ENCODE measurements around the gene CD8A. TPM values are rescaled to one million over a fixed set of nuclear protein-coding genes. Genes with fewer than 3 reads are reported as not detected.

Gene CD8A
- total and polyA plus RNA-seq, 2 of the 8 experiments (the other 6 are each of a cell fraction or from before 2014, with no cell fraction given), result 0.14 to 0.39 TPM

GRCh38 chr2:86770816-86771301, 19.9 kb downstream of the CD8A start:
- H3K4me2 ChIP-seq (ENCODE audit: insufficient read depth in 1 of 2, low read depth in 2 of 2, low read length in 2 of 2), result no peak overlapping the region
- no peak overlapping the region for H3K18ac ChIP-seq (ENCODE audit: extremely low read depth, low read length)
- FAIRE-seq (no peak), DNase-seq (ENCODE audit: low read depth in 1 of 2, low spot score in 2 of 2) (no peak)
- no peak overlapping the region for H2AFZ ChIP-seq (ENCODE audit: low read length)
- no peaks in the 10 kb centered on the region for H3K23me2 ChIP-seq (ENCODE audit: low read depth, low read length)
- H3K27me3 ChIP-seq (replicated peaks in 1 of 4; ENCODE audit: control insufficient read depth in 3 of 4, extremely low read depth in 1 of 4, insufficient read depth in 3 of 4, low read length in 3 of 4), result no peaks in the 10 kb centered on the region
- H2AK5ac ChIP-seq (ENCODE audit: low read depth, low read length), result no peak overlapping the region
- WGBS, 2 experiments (ENCODE audit: extremely low coverage in 1 of 2, insufficient coverage in 1 of 2, insufficient read length in 1 of 2, insufficient replicate concordance in 2 of 2, low coverage in 1 of 2, low lambda C conversion rate in 2 of 2, missing lambda C conversion rate in 1 of 2), result 92% methylated on average over 6 of the region's 6 CpGs; no CpG with 5 or more reads in 1 of the 2 experiments
- H3K4me3 ChIP-seq (ENCODE audit: extremely low read depth in 1 of 4, insufficient read depth in 2 of 4, low read depth in 3 of 4, low read length in 4 of 4), result no peak overlapping the region
- no peak overlapping the region for H3K9ac ChIP-seq (replicated peaks in 1 of 4; ENCODE audit: extremely low read depth in 1 of 4, low read depth in 3 of 4, low read length in 3 of 4)
- H4K8ac ChIP-seq (ENCODE audit: extremely low read depth, insufficient read depth, low read length), result no peak overlapping the region
- H3K27ac ChIP-seq (ENCODE audit: low read depth, low read length), result no peak overlapping the region
- ChIA-PET POLR2A (ENCODE audit: partially characterized antibody) (interaction anchor here (1.1 to 1.2 kb wide), 2 partner anchors 10 to 23 kb away, joined by 3 to 4 read pairs; no protein-coding TSS in a partner anchor), CTCF (ENCODE audit: partially characterized antibody) (interaction anchor here (0.6 to 1.1 kb wide), 2 partner anchors 9 to 17 kb away, joined by 3 read pairs; no protein-coding TSS in a partner anchor)
- H4K91ac ChIP-seq (replicated peaks; ENCODE audit: insufficient read length, low read length), result no peak overlapping the region
- no peak overlapping the region for H3K23ac ChIP-seq (ENCODE audit: insufficient read length)
- H3K4me1 ChIP-seq (replicated peaks in 1 of 4; ENCODE audit: control insufficient read depth in 3 of 4, insufficient read depth in 4 of 4, low read length in 3 of 4), result peaks cover 0 to 3% (median 0%) of the 10 kb centered on the region in 4 experiments; a peak in 1 of 7 replicates
- H4K5ac ChIP-seq (ENCODE audit: insufficient read length, low read depth, low read length), result no peak overlapping the region
- peaks cover 0 to 4% of the 10 kb centered on the region in 2 experiments for H4K20me1 ChIP-seq (replicated peaks in 1 of 2; ENCODE audit: control insufficient read depth in 1 of 2, insufficient read depth in 2 of 2, low read length in 2 of 2)
- no peak overlapping the region for H2BK20ac ChIP-seq (ENCODE audit: low read length)
- no peaks in the 10 kb centered on the region for H3K79me1 ChIP-seq (ENCODE audit: low read depth, low read length)
- no peak for TF ChIP-seq CTCF (IDR thresholded peaks at IDR 0.05; ENCODE audit: control extremely low read depth in 1 of 3, insufficient read depth in 1 of 3, low read depth in 1 of 3, low read length in 3 of 3)
- H3K14ac ChIP-seq (ENCODE audit: insufficient read length), result no peak overlapping the region
- H3K36me3 ChIP-seq (ENCODE audit: control insufficient read depth in 2 of 4, insufficient read depth in 4 of 4, low read length in 3 of 4), result peaks cover 0 to 38% (median 26%) of the 10 kb centered on the region in 4 experiments; a peak in 7 of 8 replicates
- H3K9me3 ChIP-seq (ENCODE audit: insufficient read depth in 2 of 2, low read depth in 1 of 2, low read length in 1 of 2), result no peaks in the 10 kb centered on the region
- no peak overlapping the region for H2BK12ac ChIP-seq (ENCODE audit: low read depth, low read length)
- H2BK5ac ChIP-seq (ENCODE audit: low read depth, low read length), result no peak overlapping the region
- no peak overlapping the region for H2BK120ac ChIP-seq (replicated peaks; ENCODE audit: low read depth, low read length)
- H3K4ac ChIP-seq (replicated peaks; ENCODE audit: insufficient read length, low read depth, low read length), result no peak overlapping the region
- no peaks in the 10 kb centered on the region for H3K79me2 ChIP-seq (ENCODE audit: control insufficient read depth in 1 of 2, insufficient read depth in 2 of 2, low read length in 2 of 2)
- H2BK15ac ChIP-seq (ENCODE audit: low read length), result no peak overlapping the region
- H3K56ac ChIP-seq (replicated peaks; ENCODE audit: insufficient read length, low read depth, low read length), result no peak overlapping the region
